Uterus (tissue), 4 donors: Measurements from ENCODE around the gene ABI3BP. TPM values are rescaled to one million over a fixed set of nuclear protein-coding genes. Genes with fewer than 3 reads are reported as not detected.

Experiments used
- DNase-seq, 2 donors: peaks; one replicate each; pipeline ENCODE4 v3.0.0-alpha.2; 2019 to 2020
- H3K27ac ChIP-seq, 2 donors: fragments of 200-600 bp; sonication (generic); 1 replicate in 1 of 2; 2 replicates in 1 of 2; pipeline ENCODE4 v1.5.1; 2016 to 2018
- H3K27me3 ChIP-seq, 2 donors: fragments of 200-600 bp; sonication (generic); one replicate each; pipeline ENCODE4 v1.5.1; 2018 to 2019; ENCODE audit warnings: control low read depth in 1 of 2
- H3K36me3 ChIP-seq, 2 donors: fragments of 200-600 bp; sonication (generic); one replicate each; pipeline ENCODE4 v1.5.1; 2019; ENCODE audit warnings: control low read depth in 1 of 2
- H3K4me1 ChIP-seq, 2 donors: fragments of 200-600 bp; sonication (generic); one replicate each; pipeline ENCODE4 v1.5.1; 2018 to 2019; ENCODE audit warnings: control low read depth in 1 of 2
- H3K4me3 ChIP-seq, 2 donors: fragments of 200-600 bp; sonication (generic); 1 replicate in 1 of 2; 2 replicates in 1 of 2; pipeline ENCODE4 v1.5.1; 2018 to 2019; ENCODE audit warnings: mild to moderate bottlenecking in 1 of 2
- H3K9me3 ChIP-seq, 2 donors: fragments of 200-600 bp; sonication (generic); one replicate each; pipeline ENCODE4 v1.5.1; 2019; ENCODE audit warnings: control low read depth in 1 of 2
- CTCF ChIP-seq, 4 experiments: fragments of 200-600 bp in 2 of 4; fragments of 450-650 bp in 2 of 4; sonication (generic) in 2 of 4; IDR thresholded peaks; one replicate each; pipeline ENCODE4 v1.5.1; 2016 to 2019; ENCODE audit warnings: antibody characterized with exemption in 4 of 4, mild to moderate bottlenecking in 2 of 4, moderate library complexity in 1 of 4
- POLR2A ChIP-seq, 2 donors: fragments of 450-650 bp; IDR thresholded peaks; one replicate each; pipeline ENCODE4 v1.6.1; 2016; ENCODE audit warnings: antibody characterized with exemption in 2 of 2, mild to moderate bottlenecking in 1 of 2, moderate library complexity in 1 of 2
- intact Hi-C: fragments of 100-400 bp; cut with DNase I; formaldehyde crosslinking; loops from one replicate; pipeline ENCODE4 v1.15.1; 2023; ENCODE audit warnings: low total_unique reads
- total RNA-seq, 4 donors: library from RNA; depleted of rRNA in 3 of 4; stranded (reverse); fragments of >200 nt in 3 of 4; gene quantifications; one replicate each; pipeline versions ENCODE4 v1.1.0 to v1.2.4, GENCODE V29; 2014 to 2023
- donor health status: DM: yes; HTN: yes; CAD: no.

Gene ABI3BP
- total RNA-seq, 4 donors from 2014 or later = 38.8 to 156 (median 89.2) TPM

- Histone ChIP-seq H3K27ac (peak overlapping the region in 1 of 2 donors; percentile 40), H3K27me3 (no peaks in the 10 kb centered on the region), H3K4me3 (no peak overlapping the region), H3K4me1 (peaks cover 0 to 3% of the 10 kb centered on the region in 2 donors), H3K9me3 (no peaks in the 10 kb centered on the region), H3K36me3 (no peaks in the 10 kb centered on the region)
- no peak for TF ChIP-seq CTCF (IDR thresholded peaks at IDR 0.05)
- no peak for TF ChIP-seq POLR2A (IDR thresholded peaks at IDR 0.05)
- intact Hi-C loops = no loop called here
- no peak for DNase-seq
Measured at GRCh38 chr3:100759950-100760349, 233.3 kb downstream of the ABI3BP start.

- no peak for DNase-seq
- no peaks in the 10 kb centered on the region for H3K36me3 ChIP-seq
- TF ChIP-seq CTCF (IDR thresholded peaks at IDR 0.05) = no peak
- TF ChIP-seq POLR2A (IDR thresholded peaks at IDR 0.05) = no peak
- H3K27me3 ChIP-seq = no peaks in the 10 kb centered on the region
- no peaks in the 10 kb centered on the region for H3K9me3 ChIP-seq
- intact Hi-C loops = no loop called here
- peaks cover 0 to 3% of the 10 kb centered on the region in 2 donors for H3K4me1 ChIP-seq
- H3K4me3 ChIP-seq = no peak overlapping the region
- no peak overlapping the region for H3K27ac ChIP-seq
Measured at GRCh38 chr3:100759159-100759558, 234.1 kb downstream of the ABI3BP start.

GRCh38 chr3:100756441-100756840, 236.8 kb downstream of the ABI3BP start:
- Histone ChIP-seq H3K27me3 (no peaks in the 10 kb centered on the region), H3K27ac (no peak overlapping the region), H3K4me3 (no peak overlapping the region), H3K9me3 (no peaks in the 10 kb centered on the region), H3K36me3 (no peaks in the 10 kb centered on the region), H3K4me1 (no peaks in the 10 kb centered on the region)
- TF ChIP-seq CTCF (IDR thresholded peaks at IDR 0.05) (no peak), POLR2A (IDR thresholded peaks at IDR 0.05) (no peak)
- DNase-seq = no peak
- intact Hi-C loops = no loop called here

- H3K9me3 ChIP-seq = no peaks in the 10 kb centered on the region
- H3K27me3 ChIP-seq = no peaks in the 10 kb centered on the region
- intact Hi-C loops = no loop called here
- no peaks in the 10 kb centered on the region for H3K4me1 ChIP-seq
- TF ChIP-seq POLR2A (IDR thresholded peaks at IDR 0.05) (no peak), CTCF (IDR thresholded peaks at IDR 0.05) (no peak)
- H3K36me3 ChIP-seq = no peaks in the 10 kb centered on the region
- no peak overlapping the region for H3K4me3 ChIP-seq
- DNase-seq = no peak
- H3K27ac ChIP-seq = no peak overlapping the region
Measured at GRCh38 chr3:100754563-100755334, 238.5 kb downstream of the ABI3BP start.

- TF ChIP-seq CTCF (IDR thresholded peaks at IDR 0.05) (no peak), POLR2A (IDR thresholded peaks at IDR 0.05) (no peak)
- Histone ChIP-seq H3K36me3 (no peaks in the 10 kb centered on the region), H3K27ac (no peak overlapping the region), H3K9me3 (no peaks in the 10 kb centered on the region), H3K27me3 (no peaks in the 10 kb centered on the region), H3K4me1 (no peaks in the 10 kb centered on the region), H3K4me3 (no peak overlapping the region)
- DNase-seq = no peak
- intact Hi-C loops = no loop called here
Measured at GRCh38 chr3:100753846-100754245, 239.4 kb downstream of the ABI3BP start.
